HuH-7.5 (cell line): ENCODE results near the gene IZUMO4.
A peak's percentile ranks its signal among the peaks of the same experiment; 100 is the strongest.

ENCODE experiments used
- DNase-seq: peaks from one replicate; pipeline ENCODE4 v3.0.0; 2011; ENCODE audit warnings: low spot score

IZUMO4 gene

GRCh38 chr19:2058570-2059421, 37.9 kb upstream of the IZUMO4 start:
- no peak for DNase-seq

- no peak for DNase-seq
Observed at GRCh38 chr19:2059422-2060201, 37.1 kb upstream of the IZUMO4 start.

DNA sequence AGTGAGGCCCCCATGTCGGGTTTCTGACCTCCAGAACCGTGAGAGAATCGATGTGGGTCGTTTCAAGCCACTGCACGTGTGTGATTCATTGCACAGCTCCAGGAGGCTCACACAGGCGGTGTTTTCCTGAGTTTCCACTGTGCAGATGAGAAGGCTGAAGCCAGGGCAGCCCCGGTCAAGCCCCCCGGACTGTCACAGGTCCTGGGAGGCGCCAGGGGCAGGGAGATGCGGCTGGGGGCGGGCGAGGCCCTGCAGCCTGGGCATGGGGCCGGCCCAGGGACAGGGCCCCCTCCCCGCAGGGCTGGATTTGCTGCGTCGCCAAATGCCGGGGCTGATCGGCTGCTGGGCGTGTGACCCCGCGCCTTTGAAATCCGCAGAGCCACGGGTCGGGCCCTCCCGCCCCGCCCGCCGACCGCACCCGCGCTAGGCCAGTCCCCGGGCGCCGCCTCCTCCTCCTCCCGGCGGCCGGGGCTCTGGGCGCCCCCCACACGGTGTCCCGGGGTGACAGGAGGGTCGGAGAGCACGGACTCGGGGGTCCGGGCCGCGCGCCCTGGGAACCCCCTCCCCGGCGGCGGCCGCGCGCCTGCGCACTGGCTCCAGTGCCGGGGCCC, 35.7 kb upstream of the IZUMO4 start:
- peak; percentile 74 for DNase-seq

DNA sequence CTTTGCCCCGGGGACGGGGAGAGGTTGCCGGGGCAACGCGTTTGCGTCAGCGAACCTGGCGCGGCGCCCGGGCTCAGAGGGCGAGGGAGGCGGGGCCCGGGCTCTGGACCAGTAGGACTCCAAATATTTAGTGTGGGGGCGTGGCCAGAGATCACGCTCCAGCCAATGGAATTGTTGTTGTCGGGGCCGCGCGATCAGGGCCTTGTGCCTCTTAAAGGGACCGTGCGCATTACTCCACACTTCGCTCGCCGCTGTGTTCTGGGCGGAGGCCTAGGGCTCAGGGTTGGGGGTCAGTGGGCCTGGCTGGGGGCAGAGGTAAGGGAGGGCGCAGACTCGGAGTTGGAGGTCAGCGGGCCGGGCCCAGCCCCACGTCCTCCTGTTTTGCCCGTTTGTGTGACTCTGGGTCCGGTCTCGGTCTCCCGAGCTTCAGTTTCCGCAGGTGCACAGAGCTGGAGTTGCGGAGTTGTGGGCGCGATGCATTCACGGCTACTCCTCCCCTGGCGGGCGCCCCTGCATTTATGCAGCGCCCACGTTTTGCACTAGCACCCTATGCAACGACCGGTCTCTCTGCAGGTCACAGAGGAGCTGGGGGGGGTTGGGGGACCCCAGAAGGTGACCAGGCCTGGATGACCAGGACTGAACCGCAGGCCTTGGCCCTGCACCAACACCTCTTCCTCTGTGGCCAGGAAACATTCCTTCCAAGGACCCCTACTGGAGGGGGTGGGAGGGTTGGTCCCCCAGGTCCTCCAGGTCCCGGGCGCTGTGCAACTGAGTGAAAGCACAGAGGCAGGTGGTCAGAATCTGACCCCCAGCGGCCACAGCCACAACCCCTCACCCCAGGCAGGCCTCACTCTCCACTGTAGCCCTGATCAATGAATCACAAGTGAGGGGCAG, 35.0 kb upstream of the IZUMO4 start:
- DNase-seq = peak; percentile 99

DNA sequence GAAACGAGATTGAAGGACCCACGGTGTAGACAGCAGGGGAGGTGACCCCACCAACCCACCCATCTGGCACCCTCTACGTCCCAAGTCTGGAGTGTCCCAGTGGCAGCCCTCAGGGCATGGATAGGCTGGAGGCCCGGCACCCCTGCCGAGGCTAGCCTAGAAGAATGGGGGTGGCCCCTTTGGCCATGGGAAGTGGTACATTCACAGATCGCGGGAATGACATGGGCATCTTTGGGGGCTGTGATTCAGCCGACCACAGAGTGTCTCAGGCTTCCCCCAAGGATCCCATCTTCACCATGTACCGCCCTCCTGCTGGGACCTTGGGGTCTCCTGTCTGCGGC, 34.4 kb upstream of the IZUMO4 start:
- DNase-seq = no peak

DNA sequence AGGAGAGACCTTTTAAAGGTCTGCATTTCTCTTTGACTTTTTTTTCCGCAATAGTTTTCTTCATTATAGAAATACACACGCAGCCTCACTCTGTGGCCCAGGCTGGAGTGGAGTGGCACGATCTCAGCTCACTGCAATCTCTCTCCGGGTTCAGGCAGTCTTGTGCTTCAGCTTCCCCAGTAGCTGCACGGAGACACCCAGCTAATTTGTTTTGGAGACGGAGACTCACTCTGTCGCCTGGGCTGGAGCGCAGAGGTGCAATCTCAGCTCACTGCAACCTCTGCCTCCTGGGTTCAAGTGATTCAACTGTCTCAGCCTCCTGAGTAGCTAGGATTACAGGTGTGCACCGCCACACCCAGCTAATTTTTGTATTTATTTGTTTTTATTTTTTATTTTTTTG, 33.9 kb upstream of the IZUMO4 start:
- DNase-seq = no peak

GRCh38 chr19:2063824-2064223, 32.9 kb upstream of the IZUMO4 start:
- DNase-seq = no peak

DNA sequence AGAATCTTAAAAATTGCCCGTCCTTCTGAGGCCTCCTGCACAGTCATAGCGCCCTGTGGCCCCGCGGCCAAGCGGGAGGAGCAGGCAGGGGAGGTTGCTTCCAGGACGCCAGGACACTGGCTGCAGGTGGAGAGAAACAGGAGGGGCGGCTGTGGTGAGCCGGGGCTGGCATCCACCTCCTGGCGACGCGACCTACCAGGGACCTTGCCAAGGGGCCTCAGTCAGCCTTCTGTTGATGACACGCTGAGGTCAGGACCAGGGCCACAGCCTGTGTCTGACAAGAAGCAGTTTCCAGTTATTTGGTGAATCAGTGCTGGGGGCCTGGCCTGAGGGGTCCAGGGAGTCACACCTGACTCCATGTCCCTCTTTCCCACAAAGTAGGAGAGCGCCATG, 32.3 kb upstream of the IZUMO4 start:
- no peak for DNase-seq

- DNase-seq = no peak
Observed at GRCh38 chr19:2064788-2065524, 31.8 kb upstream of the IZUMO4 start.

DNA sequence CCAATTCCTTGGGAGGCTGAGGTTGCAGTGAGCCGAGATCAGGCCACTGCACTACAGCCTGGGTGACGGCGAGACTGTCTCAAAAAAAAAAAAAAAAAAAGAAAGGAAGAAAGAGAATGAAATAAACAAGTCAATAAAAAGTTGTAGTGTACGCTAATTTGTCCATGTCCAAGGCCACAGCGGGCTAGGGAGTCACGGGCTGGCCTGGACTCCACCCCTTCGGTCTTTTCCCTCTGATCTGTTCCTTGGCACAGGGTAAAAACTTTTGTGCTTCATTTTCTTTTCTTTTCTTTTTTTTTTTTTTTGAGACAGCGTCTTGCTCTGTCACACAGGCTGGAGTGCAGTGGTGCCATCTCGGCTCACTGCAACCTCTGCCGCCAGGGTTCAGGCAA, 26.3 kb upstream of the IZUMO4 start:
- no peak for DNase-seq

- no peak for DNase-seq
Observed at GRCh38 chr19:2070986-2071673, 25.6 kb upstream of the IZUMO4 start.

DNA sequence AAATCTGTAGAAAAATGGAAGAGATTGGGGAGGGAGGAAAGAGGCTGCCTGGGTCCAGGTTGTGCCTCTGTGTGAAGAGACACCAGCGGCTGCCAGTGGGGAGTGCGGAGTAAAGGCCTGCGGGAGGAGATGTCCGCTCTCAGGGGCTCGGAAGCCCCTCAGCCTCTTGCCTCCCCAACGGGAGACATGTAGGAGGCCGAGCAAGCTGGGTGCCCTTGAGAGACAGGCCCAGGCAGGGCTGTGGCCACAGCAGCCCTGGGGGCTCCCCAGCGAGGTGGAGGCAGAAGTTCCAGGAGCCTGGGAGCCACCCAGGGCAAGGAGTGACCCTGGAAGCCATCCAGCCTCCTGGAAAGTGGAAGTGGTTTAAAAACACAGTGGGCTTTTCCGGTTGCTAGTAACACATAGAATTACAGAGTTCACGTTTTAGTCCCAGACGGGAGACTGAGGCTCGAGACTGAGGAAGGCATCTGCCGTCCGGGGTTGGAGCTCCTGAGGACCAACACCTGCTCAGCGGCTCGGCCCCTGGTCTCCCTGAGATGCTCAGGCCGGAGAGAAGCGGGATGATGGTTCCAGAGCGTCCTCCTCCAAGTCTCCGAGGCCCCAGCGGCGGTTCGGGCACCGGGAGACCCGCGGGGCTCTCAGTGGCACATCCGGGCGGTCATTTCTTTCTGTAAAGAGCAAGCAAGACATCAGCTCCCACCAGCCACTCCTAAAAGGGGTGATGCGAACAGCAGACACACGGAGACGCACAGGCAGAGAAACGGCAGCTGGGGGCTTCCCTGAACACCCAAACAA, 23.8 kb upstream of the IZUMO4 start:
- no peak for DNase-seq

DNA sequence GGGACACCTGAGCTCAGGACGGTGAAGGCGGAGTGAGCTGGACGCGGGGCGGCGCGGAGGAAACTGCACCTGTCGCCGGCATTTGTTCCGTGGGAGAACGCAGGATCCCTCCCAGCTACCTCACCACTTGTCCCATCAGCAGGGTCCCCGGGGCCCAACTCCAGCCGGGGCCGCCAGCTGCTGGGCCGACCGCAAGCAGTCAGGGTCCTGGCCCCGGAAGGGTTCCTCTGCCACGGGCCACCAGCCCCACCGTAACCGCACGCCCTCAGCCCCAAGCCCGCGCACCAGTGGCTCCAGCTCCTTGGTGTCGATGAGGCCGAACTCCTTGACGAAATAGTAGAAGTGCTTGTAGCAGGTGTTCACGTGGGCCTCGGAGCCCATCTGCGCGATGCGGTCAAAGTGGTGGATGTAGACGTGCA, 20.2 kb upstream of the IZUMO4 start:
- DNase-seq = no peak

DNA sequence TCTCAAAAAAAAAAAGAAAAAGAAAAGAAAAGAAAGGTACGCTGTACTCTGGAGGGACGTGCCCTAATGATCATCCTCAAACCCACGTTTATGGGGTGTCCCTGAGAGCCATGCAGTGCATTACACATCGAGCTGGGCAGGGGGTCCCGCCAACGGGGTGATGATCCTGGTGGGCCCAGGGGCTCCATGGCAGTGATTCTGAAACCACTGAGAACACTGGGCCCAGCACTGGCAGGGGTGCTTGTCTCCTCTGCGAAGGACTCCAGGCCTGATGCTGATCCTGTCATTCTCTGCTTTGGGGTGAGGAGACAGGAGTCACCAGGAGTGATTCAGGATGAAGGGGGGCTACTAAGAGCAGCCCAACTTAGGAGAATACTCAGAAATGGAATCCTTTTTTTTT, 19.3 kb upstream of the IZUMO4 start:
- DNase-seq = no peak

- DNase-seq = no peak
Observed at GRCh38 chr19:2077833-2078619, 18.7 kb upstream of the IZUMO4 start.

DNA sequence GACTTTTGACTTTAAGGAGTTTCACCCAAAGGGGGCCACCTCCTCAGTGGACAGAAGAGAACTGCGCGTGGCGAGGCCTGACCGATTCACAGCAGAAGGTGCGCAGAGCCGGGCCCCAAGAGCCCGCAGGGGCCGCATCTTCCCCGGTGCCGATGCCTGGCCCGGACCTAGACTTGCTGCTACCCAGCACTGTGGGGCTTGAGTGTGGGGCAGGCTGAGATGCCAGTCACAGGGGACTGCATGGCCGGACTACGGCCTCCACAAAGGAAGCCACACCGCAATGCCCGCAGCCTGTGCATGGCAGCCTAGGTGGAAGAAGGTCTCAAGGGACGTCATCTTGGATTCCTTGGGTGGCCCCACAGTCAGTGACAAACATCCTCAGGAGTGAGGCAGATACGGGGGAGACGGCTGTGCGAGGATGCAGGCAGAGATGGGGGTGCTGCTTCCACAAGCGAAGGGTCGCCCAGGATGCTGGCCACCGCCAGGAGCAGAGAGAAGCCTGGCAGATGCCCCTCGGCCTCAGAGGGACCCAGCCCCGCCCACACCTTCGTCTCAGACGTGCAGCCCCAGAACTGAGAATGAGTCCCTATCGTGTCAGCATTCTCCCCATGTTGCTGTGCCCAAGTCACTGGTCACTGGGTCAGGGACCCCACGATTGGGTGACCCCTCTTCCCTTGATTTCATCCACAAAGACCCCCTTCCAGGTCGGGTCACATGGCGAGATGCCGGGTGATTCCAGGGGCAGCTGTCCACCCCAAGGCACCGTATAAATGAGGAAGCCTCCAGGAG, 17.4 kb upstream of the IZUMO4 start:
- no peak for DNase-seq

- DNase-seq = no peak
Observed at GRCh38 chr19:2079865-2080301, 16.8 kb upstream of the IZUMO4 start.

DNA sequence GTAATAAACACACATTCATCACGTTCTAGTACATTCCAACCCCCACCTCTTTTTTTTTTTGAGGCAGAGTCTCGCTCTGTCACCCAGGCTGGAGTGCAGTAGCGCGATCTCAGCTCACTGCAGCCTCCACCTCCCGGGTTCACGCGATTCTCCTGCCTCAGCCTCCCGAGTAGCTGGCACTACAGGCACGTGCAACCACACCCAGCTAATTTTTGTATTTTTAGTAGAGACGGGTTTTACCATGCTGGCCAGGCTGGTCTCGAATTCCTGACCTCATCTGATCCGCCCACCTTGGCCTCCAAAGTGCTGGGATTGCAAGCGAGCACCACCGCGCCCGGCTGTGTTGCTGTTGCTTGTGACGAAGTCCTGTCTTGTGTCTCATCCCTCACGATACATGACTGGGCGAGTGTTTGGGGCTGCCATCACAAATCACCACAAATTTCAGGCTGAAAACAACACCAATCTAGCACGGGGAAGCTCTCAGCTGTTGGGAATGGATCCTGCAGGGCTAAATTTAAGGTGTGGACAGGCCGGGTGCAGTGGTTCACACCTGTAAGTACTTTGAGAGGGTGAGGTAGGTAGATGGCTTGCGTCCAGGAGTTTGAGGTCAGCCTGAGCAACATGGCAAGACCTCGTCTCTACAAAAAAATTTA, 16.3 kb upstream of the IZUMO4 start:
- DNase-seq = no peak
